ENCODE data around the gene CDK9.

GRCh38 chr9:127773272-127773671, 12.6 kb upstream of the CDK9 start:
- TF ChIP-seq, protein P1, sequence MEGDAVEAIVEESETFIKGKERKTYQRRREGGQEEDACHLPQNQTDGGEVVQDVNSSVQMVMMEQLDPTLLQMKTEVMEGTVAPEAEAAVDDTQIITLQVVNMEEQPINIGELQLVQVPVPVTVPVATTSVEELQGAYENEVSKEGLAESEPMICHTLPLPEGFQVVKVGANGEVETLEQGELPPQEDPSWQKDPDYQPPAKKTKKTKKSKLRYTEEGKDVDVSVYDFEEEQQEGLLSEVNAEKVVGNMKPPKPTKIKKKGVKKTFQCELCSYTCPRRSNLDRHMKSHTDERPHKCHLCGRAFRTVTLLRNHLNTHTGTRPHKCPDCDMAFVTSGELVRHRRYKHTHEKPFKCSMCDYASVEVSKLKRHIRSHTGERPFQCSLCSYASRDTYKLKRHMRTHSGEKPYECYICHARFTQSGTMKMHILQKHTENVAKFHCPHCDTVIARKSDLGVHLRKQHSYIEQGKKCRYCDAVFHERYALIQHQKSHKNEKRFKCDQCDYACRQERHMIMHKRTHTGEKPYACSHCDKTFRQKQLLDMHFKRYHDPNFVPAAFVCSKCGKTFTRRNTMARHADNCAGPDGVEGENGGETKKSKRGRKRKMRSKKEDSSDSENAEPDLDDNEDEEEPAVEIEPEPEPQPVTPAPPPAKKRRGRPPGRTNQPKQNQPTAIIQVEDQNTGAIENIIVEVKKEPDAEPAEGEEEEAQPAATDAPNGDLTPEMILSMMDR (IDR thresholded peaks at IDR 0.05) = no peak
- TF ChIP-seq POLR2A (IDR thresholded peaks at IDR 0.05) (no peak), EP300 (IDR thresholded peaks at IDR 0.05) (no peak), POLR2AphosphoS5 (IDR thresholded peaks at IDR 0.05) (no peak)

Measured in upper lobe of left lung (tissue), 4 donors.